ENCODE measurements around the gene DENND11.

The DENND11 gene

GRCh38 chr7:141676618-141677017, 25.3 kb downstream of the DENND11 start:
- no peak for FAIRE-seq

- no peak for FAIRE-seq
Observed at GRCh38 chr7:141675436-141676215, 26.3 kb downstream of the DENND11 start.

GRCh38 chr7:141674702-141675101, 27.3 kb downstream of the DENND11 start:
- FAIRE-seq = no peak

GRCh38 chr7:141674171-141674671, 27.7 kb downstream of the DENND11 start:
- FAIRE-seq = no peak

GRCh38 chr7:141673346-141673745, 28.6 kb downstream of the DENND11 start:
- no peak for FAIRE-seq

- no peak for FAIRE-seq
Observed at GRCh38 chr7:141671705-141672496, 30.1 kb downstream of the DENND11 start.

- FAIRE-seq = no peak
Observed at GRCh38 chr7:141668853-141669252, 33.1 kb downstream of the DENND11 start.

GRCh38 chr7:141666071-141666470, 35.9 kb downstream of the DENND11 start:
- no peak for FAIRE-seq

- no peak for FAIRE-seq
Observed at GRCh38 chr7:141665208-141666035, 36.5 kb downstream of the DENND11 start.

- FAIRE-seq = no peak
Observed at GRCh38 chr7:141664450-141664849, 37.5 kb downstream of the DENND11 start.

- FAIRE-seq = no peak
Observed at GRCh38 chr7:141663081-141663849, 38.7 kb downstream of the DENND11 start.

- FAIRE-seq = no peak
Observed at GRCh38 chr7:141660259-141660658, 41.7 kb downstream of the DENND11 start.

GRCh38 chr7:141659501-141659900, 42.5 kb downstream of the DENND11 start:
- no peak for FAIRE-seq

GRCh38 chr7:141654551-141654950, 47.4 kb downstream of the DENND11 start:
- FAIRE-seq = peak; percentile 92

GRCh38 chr7:141652691-141653090, 49.3 kb downstream of the DENND11 start:
- no peak for FAIRE-seq
